GM12801 (cell line): ENCODE measurements around the gene FBXL5.

Experiments
- TF ChIP-seq, protein P1 (sequence below): IDR thresholded peaks from one replicate; pipeline ENCODE4 v1.5.1; 2011; ENCODE audit warnings: control low read depth; ENCODE audit not compliant: insufficient read length; ENCODE audit errors: extremely low read depth

The FBXL5 gene

DNA sequence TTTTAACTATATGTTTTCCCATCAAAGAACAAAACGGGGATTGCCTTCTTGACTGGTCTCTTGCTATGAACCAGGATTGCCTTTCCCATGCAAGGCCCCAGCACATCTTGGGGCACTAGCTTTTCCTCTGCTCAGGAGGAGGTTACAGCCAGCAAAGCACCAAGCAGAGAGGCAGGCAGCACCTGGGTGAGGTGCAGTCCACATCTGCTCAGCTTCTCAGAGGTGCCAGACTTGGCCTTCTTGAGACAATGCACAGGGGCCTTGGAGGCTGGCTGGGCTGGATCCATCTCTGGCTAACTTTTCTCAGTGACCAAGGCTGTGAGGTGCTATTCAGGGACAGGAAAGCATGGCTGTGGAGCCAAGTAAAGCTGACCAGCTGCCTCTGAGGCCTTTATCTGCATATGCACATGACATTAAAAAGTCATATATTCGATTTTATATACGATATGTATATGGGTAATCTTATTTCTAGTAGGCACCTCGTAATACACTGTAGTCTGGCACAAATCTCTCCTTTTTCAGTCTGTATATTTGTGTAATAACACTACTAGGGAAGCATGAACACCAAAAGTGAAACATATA, 98.6 kb downstream of the FBXL5 start:
- TF ChIP-seq, protein P1, sequence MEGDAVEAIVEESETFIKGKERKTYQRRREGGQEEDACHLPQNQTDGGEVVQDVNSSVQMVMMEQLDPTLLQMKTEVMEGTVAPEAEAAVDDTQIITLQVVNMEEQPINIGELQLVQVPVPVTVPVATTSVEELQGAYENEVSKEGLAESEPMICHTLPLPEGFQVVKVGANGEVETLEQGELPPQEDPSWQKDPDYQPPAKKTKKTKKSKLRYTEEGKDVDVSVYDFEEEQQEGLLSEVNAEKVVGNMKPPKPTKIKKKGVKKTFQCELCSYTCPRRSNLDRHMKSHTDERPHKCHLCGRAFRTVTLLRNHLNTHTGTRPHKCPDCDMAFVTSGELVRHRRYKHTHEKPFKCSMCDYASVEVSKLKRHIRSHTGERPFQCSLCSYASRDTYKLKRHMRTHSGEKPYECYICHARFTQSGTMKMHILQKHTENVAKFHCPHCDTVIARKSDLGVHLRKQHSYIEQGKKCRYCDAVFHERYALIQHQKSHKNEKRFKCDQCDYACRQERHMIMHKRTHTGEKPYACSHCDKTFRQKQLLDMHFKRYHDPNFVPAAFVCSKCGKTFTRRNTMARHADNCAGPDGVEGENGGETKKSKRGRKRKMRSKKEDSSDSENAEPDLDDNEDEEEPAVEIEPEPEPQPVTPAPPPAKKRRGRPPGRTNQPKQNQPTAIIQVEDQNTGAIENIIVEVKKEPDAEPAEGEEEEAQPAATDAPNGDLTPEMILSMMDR = no peak
